Ovary (tissue), 10 donors: ENCODE results near the gene ADNP2. TPM values are rescaled to one million over a fixed set of nuclear protein-coding genes. Genes with fewer than 3 reads are reported as not detected.
A peak's percentile ranks its signal among the peaks of the same experiment; 100 is the strongest.

Source experiments
- DNase-seq, 5 donors: peaks; one replicate each; pipeline ENCODE4 v3.0.0-alpha.2; 2019 to 2020
- H3K27ac ChIP-seq, 2 donors: fragments of 200-600 bp; one replicate each; pipeline versions ENCODE4 v1.5.1 to v1.8.0; 2019 to 2022
- H3K27me3 ChIP-seq: fragments of 200-600 bp; one replicate; pipeline ENCODE4 v1.8.0; 2022
- H3K36me3 ChIP-seq: fragments of 200-600 bp; sonication (generic); one replicate; pipeline ENCODE4 v1.5.1; 2019
- H3K4me1 ChIP-seq: one replicate; pipeline ENCODE4 v1.8.1; 2013; ENCODE audit warnings: mild to moderate bottlenecking, moderate library complexity; ENCODE audit not compliant: insufficient read depth
- H3K4me3 ChIP-seq: fragments of 200-600 bp; sonication (generic); one replicate; pipeline ENCODE4 v1.5.1; 2017
- H3K9me3 ChIP-seq, 2 donors: fragments of 200-600 bp in 1 of 2; sonication (generic) in 1 of 2; one replicate each; pipeline versions ENCODE4 v1.5.1 to v1.8.1; 2013 to 2019; ENCODE audit warnings: mild to moderate bottlenecking in 1 of 2, moderate library complexity in 1 of 2
- EP300 ChIP-seq: sonication (generic); formaldehyde crosslinking; IDR thresholded peaks from one replicate; pipeline ENCODE4 v1.6.1; 2017; ENCODE audit warnings: antibody characterized with exemption
- POLR2A ChIP-seq: fragments of 450-650 bp; IDR thresholded peaks from one replicate; pipeline ENCODE4 v1.6.1; 2017; ENCODE audit warnings: antibody characterized with exemption, mild to moderate bottlenecking, moderate library complexity
- WGBS, 3 donors: extraction: QIAGEN DNeasy Blood & Tissue Kit in 1 of 3; methylation state at CpG; one replicate each; pipeline versions ENCODE4 v1.1.5 to v1.1.7; 2013 to 2017; 5-methylcytosine and 5-hydroxymethylcytosine counted together
- intact Hi-C, 4 donors: fragments of 100-400 bp; cut with DNase I; formaldehyde crosslinking; loops; one replicate each; pipeline versions ENCODE4 v1.11.0 to v1.15.1; 2022 to 2023
- long read RNA-seq, 3 donors: library from polyadenylated mRNA in 2 of 3; unstranded in 2 of 3; transcript quantifications; one replicate each; pipeline ENCODE4 v2.0.0 and lab custom pipeline, GENCODE V29; 2021 to 2026
- polyA plus RNA-seq, 2 donors: library from polyadenylated mRNA; stranded (reverse); fragments of 200-250 nt in 1 of 2; fragments of 350-450 nt in 1 of 2; fragmentation: Illumina TruSeq in 1 of 2; extraction: RNeasy Lipid Tissue Mini Kit (QIAGEN cat#74804) in 1 of 2; gene quantifications; one replicate each; pipeline ENCODE4 v1.2.3, GENCODE V29; 2013 to 2014
- total RNA-seq, 7 donors: library from RNA; depleted of rRNA in 2 of 7; stranded (reverse); fragments of >200 nt in 2 of 7; fragmentation: NEBNext Ultra II Directional in 3 of 7; extraction: Animal tissue kit (Norgen Biotek cat#: 25700) in 3 of 7; gene quantifications; one replicate each; pipeline versions ENCODE4 v1.1.0 to v1.2.4, GENCODE V29; 2016 to 2023
- TF ChIP-seq, protein P1 (sequence below), 3 donors: fragments of 450-650 bp in 2 of 3; fragments of 200-600 bp in 1 of 3; IDR thresholded peaks; one replicate each; pipeline versions ENCODE4 v1.5.1 to v1.8.0; 2016 to 2022; ENCODE audit warnings: antibody characterized with exemption in 3 of 3, mild to moderate bottlenecking in 1 of 3
- donor health status: DM: no; HTN: no; CAD: no; lungs with moderate emphysema.
- donor health status: DM: no; HTN: no; CAD: no.
- donor health status: Bipolar disorder and iron deficiency.
- donor health status: DM: yes; HTN: yes; CAD: no.
- donor health status: DM: no; HTN: no; CAD: no.
- donor health status: DM: yes; HTN: yes; CAD: no.

ADNP2 gene, protein sequence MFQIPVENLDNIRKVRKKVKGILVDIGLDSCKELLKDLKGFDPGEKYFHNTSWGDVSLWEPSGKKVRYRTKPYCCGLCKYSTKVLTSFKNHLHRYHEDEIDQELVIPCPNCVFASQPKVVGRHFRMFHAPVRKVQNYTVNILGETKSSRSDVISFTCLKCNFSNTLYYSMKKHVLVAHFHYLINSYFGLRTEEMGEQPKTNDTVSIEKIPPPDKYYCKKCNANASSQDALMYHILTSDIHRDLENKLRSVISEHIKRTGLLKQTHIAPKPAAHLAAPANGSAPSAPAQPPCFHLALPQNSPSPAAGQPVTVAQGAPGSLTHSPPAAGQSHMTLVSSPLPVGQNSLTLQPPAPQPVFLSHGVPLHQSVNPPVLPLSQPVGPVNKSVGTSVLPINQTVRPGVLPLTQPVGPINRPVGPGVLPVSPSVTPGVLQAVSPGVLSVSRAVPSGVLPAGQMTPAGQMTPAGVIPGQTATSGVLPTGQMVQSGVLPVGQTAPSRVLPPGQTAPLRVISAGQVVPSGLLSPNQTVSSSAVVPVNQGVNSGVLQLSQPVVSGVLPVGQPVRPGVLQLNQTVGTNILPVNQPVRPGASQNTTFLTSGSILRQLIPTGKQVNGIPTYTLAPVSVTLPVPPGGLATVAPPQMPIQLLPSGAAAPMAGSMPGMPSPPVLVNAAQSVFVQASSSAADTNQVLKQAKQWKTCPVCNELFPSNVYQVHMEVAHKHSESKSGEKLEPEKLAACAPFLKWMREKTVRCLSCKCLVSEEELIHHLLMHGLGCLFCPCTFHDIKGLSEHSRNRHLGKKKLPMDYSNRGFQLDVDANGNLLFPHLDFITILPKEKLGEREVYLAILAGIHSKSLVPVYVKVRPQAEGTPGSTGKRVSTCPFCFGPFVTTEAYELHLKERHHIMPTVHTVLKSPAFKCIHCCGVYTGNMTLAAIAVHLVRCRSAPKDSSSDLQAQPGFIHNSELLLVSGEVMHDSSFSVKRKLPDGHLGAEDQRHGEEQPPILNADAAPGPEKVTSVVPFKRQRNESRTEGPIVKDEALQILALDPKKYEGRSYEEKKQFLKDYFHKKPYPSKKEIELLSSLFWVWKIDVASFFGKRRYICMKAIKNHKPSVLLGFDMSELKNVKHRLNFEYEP
- total RNA-seq (10 to 100 TPM; 11.5 to 24.6 (median 17.0) TPM), polyA plus RNA-seq (10 to 100 TPM in 1 of 2 donors, 1 to 10 TPM in 1; 6.7 to 16.7 TPM)
- long read RNA-seq, donor 1, partial matches to known transcripts, result 0 of 49 reads
- long read RNA-seq, donor 1, other reads (novel, unspliced or antisense), result 49 of 49 reads
- long read RNA-seq, donor 2, full-length matches to known transcripts, result 11 of 11 reads
- long read RNA-seq, donor 2, partial matches to known transcripts, result 0 of 11 reads
- long read RNA-seq, donor 2, other reads (novel, unspliced or antisense), result 0 of 11 reads
- long read RNA-seq, donor 3, full-length matches to known transcripts, result 4 of 30 reads
- long read RNA-seq, donor 3, partial matches to known transcripts, result 0 of 30 reads
- long read RNA-seq, donor 3, other reads (novel, unspliced or antisense), result 26 of 30 reads

DNA sequence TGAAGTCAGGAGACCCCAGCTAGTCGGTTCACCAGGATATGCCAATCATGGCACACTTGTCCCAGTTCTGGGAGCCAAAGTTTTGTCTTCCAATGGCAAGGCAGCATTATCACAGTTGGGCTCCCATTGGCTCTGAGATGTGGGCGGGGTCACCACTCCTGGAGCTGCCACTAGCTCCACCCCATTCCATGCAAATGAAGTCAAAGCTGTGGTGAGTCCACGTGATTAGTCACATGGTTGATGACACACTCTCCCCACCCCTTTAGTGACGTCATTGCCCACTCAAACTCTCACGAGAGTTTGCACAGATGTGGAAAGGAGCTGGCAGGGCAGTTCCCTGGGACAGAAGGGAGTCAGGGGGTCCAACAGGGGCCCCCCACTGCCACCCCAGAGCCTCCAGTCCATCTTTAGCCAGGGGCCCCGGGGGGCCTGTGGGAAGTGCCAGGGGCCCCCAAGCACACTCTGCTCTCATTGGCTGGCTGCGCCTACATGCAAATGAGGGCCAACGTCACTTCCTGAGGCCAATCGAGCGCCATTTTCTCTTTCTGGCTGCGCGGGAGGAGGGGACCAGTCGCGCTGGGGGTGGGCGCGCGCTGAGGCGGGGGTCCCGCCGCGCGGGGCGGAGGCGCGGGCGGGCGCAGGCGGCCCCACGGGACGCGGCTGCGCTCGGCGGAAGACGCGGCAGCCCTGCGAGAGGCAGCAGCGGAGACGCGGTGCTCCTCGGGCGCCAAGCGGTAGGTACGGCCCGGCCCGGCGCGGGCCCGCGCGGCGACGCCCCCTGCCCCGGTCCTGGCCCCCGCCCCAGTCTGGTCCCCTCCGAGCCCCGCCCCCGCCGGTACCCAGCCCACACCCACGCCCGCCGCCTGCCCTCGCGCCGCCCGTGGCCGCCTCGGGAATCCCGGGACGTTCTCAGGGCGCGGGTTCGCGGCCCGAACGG lies at the start of gene ADNP2:
ADNP2 (plus strand) TSS at position 524 of the 937 bp plus-strand sequence. CDS start 8,281 bp downstream, outside the sequence.
- 2 to 4% (median 3%) methylated on average over 43 to 75 of the region's 76 CpGs for WGBS, 3 donors
- H3K27me3 ChIP-seq, result no peaks in the 10 kb centered on the region
- peaks cover 2% of the 10 kb centered on the region for H3K4me1 ChIP-seq
- TF ChIP-seq POLR2A (peak; percentile 42), EP300 (no peak)
- TF ChIP-seq, protein P1, sequence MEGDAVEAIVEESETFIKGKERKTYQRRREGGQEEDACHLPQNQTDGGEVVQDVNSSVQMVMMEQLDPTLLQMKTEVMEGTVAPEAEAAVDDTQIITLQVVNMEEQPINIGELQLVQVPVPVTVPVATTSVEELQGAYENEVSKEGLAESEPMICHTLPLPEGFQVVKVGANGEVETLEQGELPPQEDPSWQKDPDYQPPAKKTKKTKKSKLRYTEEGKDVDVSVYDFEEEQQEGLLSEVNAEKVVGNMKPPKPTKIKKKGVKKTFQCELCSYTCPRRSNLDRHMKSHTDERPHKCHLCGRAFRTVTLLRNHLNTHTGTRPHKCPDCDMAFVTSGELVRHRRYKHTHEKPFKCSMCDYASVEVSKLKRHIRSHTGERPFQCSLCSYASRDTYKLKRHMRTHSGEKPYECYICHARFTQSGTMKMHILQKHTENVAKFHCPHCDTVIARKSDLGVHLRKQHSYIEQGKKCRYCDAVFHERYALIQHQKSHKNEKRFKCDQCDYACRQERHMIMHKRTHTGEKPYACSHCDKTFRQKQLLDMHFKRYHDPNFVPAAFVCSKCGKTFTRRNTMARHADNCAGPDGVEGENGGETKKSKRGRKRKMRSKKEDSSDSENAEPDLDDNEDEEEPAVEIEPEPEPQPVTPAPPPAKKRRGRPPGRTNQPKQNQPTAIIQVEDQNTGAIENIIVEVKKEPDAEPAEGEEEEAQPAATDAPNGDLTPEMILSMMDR (IDR thresholded peaks at IDR 0.05), result no peak
- peak within 1 kb of the TSS; percentile 93 to 96 for H3K27ac ChIP-seq
- peak; percentile 75 to 86 (median 80) for DNase-seq
- no peaks in the 10 kb centered on the region for H3K9me3 ChIP-seq
- intact Hi-C loops, result loop anchor here in 2 of 4 donors (5.0 to 10.0 kb wide), 2 partner anchors 74 to 77 kb away; partner anchors contain the start of gene RBFA (in 2 of the 2)
- H3K4me3 ChIP-seq, result peak within 1 kb of the TSS; percentile 66
- no peaks in the 10 kb centered on the region for H3K36me3 ChIP-seq

DNA sequence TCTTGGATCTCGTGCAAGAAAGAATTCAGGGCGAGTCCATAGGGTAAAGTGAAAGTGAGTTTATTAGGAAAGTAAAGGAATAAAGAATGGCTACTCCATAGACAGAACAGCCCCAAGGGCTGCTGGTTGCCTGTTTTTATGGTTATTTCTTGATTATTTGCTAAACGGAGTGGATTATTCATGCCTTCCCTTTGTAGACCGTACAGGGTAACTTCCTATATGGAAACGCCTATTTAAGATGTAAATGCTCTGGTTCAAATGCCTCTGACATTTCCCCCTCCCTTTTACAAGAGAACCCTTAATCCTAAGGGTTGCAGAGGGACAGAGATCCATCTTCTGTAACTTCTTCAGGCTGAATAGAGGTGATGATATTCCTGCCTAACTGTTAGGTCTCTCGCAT lies 49.1 kb upstream of the ADNP2 start:
- DNase-seq, result no peak
- no peak overlapping the region for H3K4me3 ChIP-seq
- H3K36me3 ChIP-seq, result no peaks in the 10 kb centered on the region
- TF ChIP-seq EP300 (no peak), POLR2A (no peak)
- TF ChIP-seq, protein P1 (IDR thresholded peaks at IDR 0.05), result no peak
- H3K27me3 ChIP-seq, result no peaks in the 10 kb centered on the region
- intact Hi-C loops, result no loop called here
- H3K9me3 ChIP-seq, result peaks cover 0 to 3% of the 10 kb centered on the region in 2 donors
- WGBS, 3 donors, result 86 to 92% (median 89%) methylated on average over 6 of the region's 6 CpGs
- H3K27ac ChIP-seq, result no peak overlapping the region
- no peaks in the 10 kb centered on the region for H3K4me1 ChIP-seq

DNA sequence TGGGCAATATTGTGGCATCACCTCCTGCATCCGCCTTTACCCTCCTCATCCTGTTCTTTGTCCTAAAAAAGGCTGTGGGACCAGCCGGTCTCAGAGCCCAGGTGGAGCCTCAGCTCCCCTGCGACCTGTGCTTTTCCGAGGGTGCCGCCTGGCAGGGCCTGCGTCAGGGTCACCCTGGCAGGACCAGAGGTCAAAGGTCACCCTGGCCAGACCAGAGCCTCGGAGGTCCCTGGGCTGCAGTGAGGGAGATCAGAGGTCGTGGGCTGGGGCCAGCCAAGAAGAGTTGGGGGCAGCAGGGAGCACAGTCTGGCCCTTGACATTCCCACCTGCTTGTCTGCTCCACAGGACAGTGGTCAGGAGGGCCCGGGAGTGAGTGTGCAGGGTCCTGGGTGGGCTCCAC lies 43.4 kb upstream of the ADNP2 start:
- Histone ChIP-seq H3K36me3 (no peaks in the 10 kb centered on the region), H3K27ac (no peak overlapping the region), H3K27me3 (no peaks in the 10 kb centered on the region), H3K9me3 (peaks cover 0 to 3% of the 10 kb centered on the region in 2 donors), H3K4me1 (no peaks in the 10 kb centered on the region), H3K4me3 (no peak overlapping the region)
- no peak for DNase-seq
- 78 to 82% (median 79%) methylated on average over 9 of the region's 9 CpGs for WGBS, 3 donors
- intact Hi-C loops, result no loop called here
- no peak for TF ChIP-seq POLR2A
- TF ChIP-seq, protein P1 (IDR thresholded peaks at IDR 0.05), result no peak
- no peak for TF ChIP-seq EP300
